K562 (cell line): ENCODE results near the gene CXCR5. TPM values are rescaled to one million over a fixed set of nuclear protein-coding genes. Genes with fewer than 3 reads are reported as not detected.
A peak's percentile ranks its signal among the peaks of the same experiment; 100 is the strongest.

Experiments used
- CUX1 ChIP-seq: fragments of 200-800 bp; sonication (Bioruptor generic); IDR thresholded peaks from 2 replicates; pipeline ENCODE4 v1.6.1; 2016; ENCODE audit warnings: missing genetic modification characterization, missing compliant biosample characterization
- GABPA ChIP-seq: fragments of 200-800 bp; sonication (Bioruptor generic); conservative IDR thresholded peaks from 2 replicates; pipeline ENCODE4 v1.6.1; 2016; ENCODE audit warnings: low read depth, missing genetic modification characterization, missing compliant biosample characterization
- MECOM ChIP-seq: fragments of 250-450 bp; sonication (Bioruptor Pico); IDR thresholded peaks from 2 replicates; pipeline ENCODE4 v1.8.0; 2022; ENCODE audit warnings: inconsistent platforms
- MEIS2 ChIP-seq: fragments of 450-650 bp; IDR thresholded peaks from 2 replicates; pipeline ENCODE4 v1.6.1; 2014; ENCODE audit warnings: mild to moderate bottlenecking; ENCODE audit not compliant: partially characterized antibody
- PHB2 ChIP-seq: fragments of 450-650 bp; IDR thresholded peaks from 2 replicates; pipeline ENCODE4 v1.6.1; 2017; ENCODE audit warnings: low read depth
- SRF ChIP-seq, 2 experiments: fragments of 250-450, 450-650 bp in 1 of 2; sonication (Bioruptor Pico) in 1 of 2; sonication (generic) in 1 of 2; formaldehyde crosslinking; IDR thresholded peaks; 2 replicates each; pipeline versions ENCODE4 v1.5.0 to v1.5.1; 2020 to 2022; ENCODE audit warnings: mild to moderate bottlenecking in 1 of 2, missing genetic modification reagents in 1 of 2
- ZNF766 ChIP-seq: fragments of 200-800 bp; sonication (Bioruptor generic); conservative IDR thresholded peaks from 2 replicates; pipeline ENCODE4 v1.6.1; 2016; ENCODE audit warnings: missing genetic modification characterization, missing compliant biosample characterization
- polyA plus RNA-seq, 8 experiments: library from polyadenylated mRNA; depleted of rRNA in 4 of 8; stranded (reverse) in 5 of 8; unstranded in 3 of 8; fragments of >200 nt; fragmentation: Nextera tagmentation in 2 of 8; fragmentation: Illumina TruSeq in 1 of 8; extraction: Ambion mirVana in 2 of 8; extraction: Trizol in 1 of 8; gene quantifications; 2 replicates each; pipeline versions ENCODE4 v1.2.1 to v1.2.3, GENCODE V29; 2011 to 2014; ENCODE audit warnings: inconsistent platforms in 1 of 8, missing spikeins in 1 of 8
- total RNA-seq, 7 experiments: library from RNA; depleted of rRNA in 6 of 7; stranded (reverse); fragments of >200 nt in 6 of 7; fragmentation: Illumina TruSeq in 2 of 7; extraction: Trizol in 2 of 7; gene quantifications; 2 replicates each; pipeline versions ENCODE4 v1.2.1 to v1.2.3, GENCODE V29; 2011 to 2021; ENCODE audit warnings: low replicate concordance in 1 of 7
- TF ChIP-seq, protein P1 (sequence below): fragments of 200-800 bp; sonication (Bioruptor generic); IDR thresholded peaks from 2 replicates; pipeline ENCODE4 v1.6.1; 2017; ENCODE audit warnings: missing genetic modification characterization, missing compliant biosample characterization
- TF ChIP-seq, protein P2 (sequence below), 2 experiments: fragments of 450-650 bp; IDR thresholded peaks; 2 replicates each; pipeline ENCODE4 v1.6.1; 2016; ENCODE audit warnings: mild to moderate bottlenecking in 2 of 2, borderline replicate concordance in 1 of 2, low read depth in 1 of 2, moderate library complexity in 1 of 2
- TF ChIP-seq, protein P3 (sequence below): sonication (generic); formaldehyde crosslinking; IDR thresholded peaks from 2 replicates; pipeline ENCODE4 v1.9.0; 2022; ENCODE audit warnings: mild to moderate bottlenecking, missing genetic modification reagents

The CXCR5 gene
- total and polyA plus RNA-seq, 9 of the 15 experiments (the other 6 are each of a cell fraction or from before 2014, with no cell fraction given): 0.03 to 0.06 TPM; not detected in 7

DNA sequence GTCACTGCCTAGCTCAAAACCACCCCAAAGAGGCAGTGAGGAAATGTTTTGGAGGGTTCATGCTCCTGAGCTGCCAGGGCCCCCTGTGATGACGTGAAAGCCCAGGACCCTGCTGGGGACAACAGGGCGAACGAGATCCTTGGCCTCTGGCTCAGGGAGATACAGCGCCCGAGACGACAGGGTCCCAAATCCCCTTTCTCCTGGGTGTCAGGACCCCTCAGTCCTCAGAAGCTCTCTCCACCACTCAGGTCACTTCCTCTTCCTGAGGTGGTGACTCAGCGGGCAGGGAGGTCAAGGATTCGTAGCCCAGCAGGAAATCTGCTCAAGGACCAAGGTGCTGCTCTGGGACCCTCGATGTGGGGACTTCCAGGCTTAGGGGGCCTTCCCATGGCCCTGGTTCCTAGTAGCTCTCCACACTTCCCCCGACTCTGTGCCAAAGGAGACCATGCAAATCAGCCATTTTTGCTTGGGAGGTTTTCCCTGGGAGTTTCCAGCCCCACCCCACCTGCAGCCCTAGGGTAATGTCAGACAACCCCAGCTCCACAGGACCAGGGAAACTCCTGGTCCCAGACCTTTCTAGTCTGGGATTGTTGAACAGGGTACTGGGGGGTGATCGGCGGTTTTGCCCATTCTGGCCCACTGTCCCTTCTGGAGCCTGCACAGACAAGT, 29.2 kb downstream of the CXCR5 start (continued):
- TF ChIP-seq CUX1 (CRISPR knock-in tag): peak; percentile 68; the same call in 1 of the 2 replicates
- TF ChIP-seq, protein P1, sequence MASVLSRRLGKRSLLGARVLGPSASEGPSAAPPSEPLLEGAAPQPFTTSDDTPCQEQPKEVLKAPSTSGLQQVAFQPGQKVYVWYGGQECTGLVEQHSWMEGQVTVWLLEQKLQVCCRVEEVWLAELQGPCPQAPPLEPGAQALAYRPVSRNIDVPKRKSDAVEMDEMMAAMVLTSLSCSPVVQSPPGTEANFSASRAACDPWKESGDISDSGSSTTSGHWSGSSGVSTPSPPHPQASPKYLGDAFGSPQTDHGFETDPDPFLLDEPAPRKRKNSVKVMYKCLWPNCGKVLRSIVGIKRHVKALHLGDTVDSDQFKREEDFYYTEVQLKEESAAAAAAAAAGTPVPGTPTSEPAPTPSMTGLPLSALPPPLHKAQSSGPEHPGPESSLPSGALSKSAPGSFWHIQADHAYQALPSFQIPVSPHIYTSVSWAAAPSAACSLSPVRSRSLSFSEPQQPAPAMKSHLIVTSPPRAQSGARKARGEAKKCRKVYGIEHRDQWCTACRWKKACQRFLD: peak; percentile 64; the same call in 1 of the 2 replicates
- TF ChIP-seq, protein P2, sequence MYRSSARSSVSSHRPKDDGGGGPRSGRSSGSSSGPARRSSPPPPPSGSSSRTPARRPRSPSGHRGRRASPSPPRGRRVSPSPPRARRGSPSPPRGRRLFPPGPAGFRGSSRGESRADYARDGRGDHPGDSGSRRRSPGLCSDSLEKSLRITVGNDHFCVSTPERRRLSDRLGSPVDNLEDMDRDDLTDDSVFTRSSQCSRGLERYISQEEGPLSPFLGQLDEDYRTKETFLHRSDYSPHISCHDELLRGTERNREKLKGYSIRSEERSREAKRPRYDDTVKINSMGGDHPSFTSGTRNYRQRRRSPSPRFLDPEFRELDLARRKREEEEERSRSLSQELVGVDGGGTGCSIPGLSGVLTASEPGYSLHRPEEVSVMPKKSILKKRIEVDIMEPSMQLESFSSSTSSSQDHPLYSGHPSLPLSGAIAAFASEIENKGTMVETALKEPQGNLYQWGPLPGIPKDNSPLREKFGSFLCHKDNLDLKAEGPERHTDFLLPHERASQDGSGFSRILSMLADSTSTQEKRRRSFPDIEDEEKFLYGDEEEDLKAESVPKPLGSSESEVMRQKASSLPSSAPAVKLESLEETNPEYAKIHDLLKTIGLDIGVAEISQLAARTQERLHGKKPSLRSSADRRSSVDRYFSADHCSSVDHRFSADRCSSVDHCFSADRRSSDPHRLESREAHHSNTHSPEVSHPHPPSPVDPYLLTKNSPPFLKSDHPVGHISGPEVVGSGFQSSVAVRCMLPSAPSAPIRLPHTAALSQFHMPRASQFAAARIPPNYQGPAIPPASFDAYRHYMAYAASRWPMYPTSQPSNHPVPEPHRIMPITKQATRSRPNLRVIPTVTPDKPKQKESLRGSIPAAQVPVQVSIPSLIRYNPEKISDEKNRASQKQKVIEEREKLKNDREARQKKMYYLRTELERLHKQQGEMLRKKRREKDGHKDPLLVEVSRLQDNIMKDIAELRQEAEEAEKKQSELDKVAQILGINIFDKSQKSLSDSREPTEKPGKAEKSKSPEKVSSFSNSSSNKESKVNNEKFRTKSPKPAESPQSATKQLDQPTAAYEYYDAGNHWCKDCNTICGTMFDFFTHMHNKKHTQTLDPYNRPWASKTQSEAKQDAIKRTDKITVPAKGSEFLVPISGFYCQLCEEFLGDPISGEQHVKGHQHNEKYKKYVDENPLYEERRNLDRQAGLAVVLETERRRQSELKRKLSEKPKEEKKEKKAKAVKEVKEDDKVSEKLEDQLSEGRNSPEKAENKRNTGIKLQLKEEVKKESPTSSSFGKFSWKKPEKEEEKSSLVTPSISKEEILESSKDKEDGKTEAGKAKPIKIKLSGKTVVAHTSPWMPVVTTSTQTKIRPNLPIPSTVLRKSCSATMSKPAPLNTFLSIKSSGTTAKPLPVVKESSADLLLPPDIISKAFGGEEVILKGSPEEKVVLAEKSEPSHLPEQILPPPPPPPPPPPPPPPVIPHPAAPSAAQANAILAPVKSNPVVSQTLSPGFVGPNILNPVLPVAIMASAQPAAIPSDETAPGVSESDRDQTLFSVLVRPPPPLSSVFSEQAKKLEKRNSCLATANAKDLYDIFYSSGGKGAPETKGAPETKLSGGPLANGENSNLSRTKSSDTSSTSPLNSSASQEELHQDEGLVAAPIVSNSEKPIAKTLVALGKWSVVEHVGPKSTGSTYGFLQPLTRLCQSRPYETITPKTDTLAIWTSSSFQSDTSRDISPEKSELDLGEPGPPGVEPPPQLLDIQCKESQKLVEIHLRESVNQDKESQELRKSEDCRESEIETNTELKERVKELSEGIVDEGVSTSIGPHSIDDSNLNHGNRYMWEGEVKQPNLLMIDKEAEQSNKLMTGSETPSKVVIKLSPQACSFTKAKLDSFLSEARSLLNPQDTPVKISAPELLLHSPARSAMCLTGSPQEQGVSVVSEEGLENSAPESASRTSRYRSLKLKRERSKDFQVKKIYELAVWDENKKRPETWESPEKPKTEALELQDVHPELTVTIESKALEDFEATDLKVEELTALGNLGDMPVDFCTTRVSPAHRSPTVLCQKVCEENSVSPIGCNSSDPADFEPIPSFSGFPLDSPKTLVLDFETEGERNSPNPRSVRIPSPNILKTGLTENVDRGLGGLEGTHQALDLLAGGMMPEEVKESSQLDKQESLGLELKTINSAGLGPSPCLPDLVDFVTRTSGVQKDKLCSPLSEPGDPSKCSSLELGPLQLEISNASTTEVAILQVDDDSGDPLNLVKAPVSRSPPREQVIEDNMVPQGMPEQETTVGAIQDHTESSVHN (IDR thresholded peaks at IDR 0.05; ENCODE audit: borderline replicate concordance in 1 of 2, low read depth in 1 of 2): no peak
- peak; percentile 55 for TF ChIP-seq GABPA (tag)
- no peak for TF ChIP-seq MEIS2
- TF ChIP-seq, protein P3, sequence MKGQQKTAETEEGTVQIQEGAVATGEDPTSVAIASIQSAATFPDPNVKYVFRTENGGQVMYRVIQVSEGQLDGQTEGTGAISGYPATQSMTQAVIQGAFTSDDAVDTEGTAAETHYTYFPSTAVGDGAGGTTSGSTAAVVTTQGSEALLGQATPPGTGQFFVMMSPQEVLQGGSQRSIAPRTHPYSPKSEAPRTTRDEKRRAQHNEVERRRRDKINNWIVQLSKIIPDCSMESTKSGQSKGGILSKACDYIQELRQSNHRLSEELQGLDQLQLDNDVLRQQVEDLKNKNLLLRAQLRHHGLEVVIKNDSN (CRISPR knock-in tag): no peak; the same call in 1 of the 2 replicates
- no peak for TF ChIP-seq MECOM (CRISPR knock-in tag)
- TF ChIP-seq PHB2: 0 out of 2 replicates have a peak, but pooled peaks have one; percentile 33
- peak; percentile 77 for TF ChIP-seq ZNF766 (CRISPR knock-in tag)
- TF ChIP-seq SRF (CRISPR knock-in tag; IDR thresholded peaks at IDR 0.05): peak in 1 of 2 experiments; percentile 51; a peak in 1 of 4 replicates
